AG10803 (cell line): ENCODE results near the gene DTD1.

Source experiments
- DNase-seq: peaks from one replicate; pipeline ENCODE4 v3.0.0; 2010; ENCODE audit warnings: low read depth
- H3K4me3 ChIP-seq: 2 replicates; pipeline ENCODE4 v1.5.1; 2011; ENCODE audit warnings: mild to moderate bottlenecking, low read length, control low read depth
- CTCF ChIP-seq: conservative IDR thresholded peaks from 2 replicates; pipeline ENCODE4 v1.5.1; 2011; ENCODE audit warnings: mild to moderate bottlenecking, low read length, control low read depth, inconsistent platforms

The DTD1 gene

GRCh38 chr20:18793625-18794427, 206.0 kb downstream of the DTD1 start:
- peak overlapping the region; percentile 86 for H3K4me3 ChIP-seq
- no peak for TF ChIP-seq CTCF
- peak; percentile 87 for DNase-seq

GRCh38 chr20:18794428-18794787, 206.6 kb downstream of the DTD1 start:
- H3K4me3 ChIP-seq = peak overlapping the region; percentile 86
- no peak for DNase-seq

GRCh38 chr20:18795366-18795765, 207.5 kb downstream of the DTD1 start:
- no peak overlapping the region for H3K4me3 ChIP-seq
- DNase-seq = no peak

More at GRCh38 chr20:18794428-18794787, 206.6 kb downstream of the DTD1 start:
- no peak for TF ChIP-seq CTCF

GRCh38 chr20:18796282-18796833, 208.5 kb downstream of the DTD1 start:
- TF ChIP-seq CTCF = no peak
- DNase-seq = no peak
- H3K4me3 ChIP-seq = no peak overlapping the region

More at GRCh38 chr20:18795366-18795765, 207.5 kb downstream of the DTD1 start:
- TF ChIP-seq CTCF = no peak

- no peak overlapping the region for H3K4me3 ChIP-seq
Observed at GRCh38 chr20:18801516-18801915, 213.7 kb downstream of the DTD1 start.

GRCh38 chr20:18802012-18802634, 214.3 kb downstream of the DTD1 start:
- no peak overlapping the region for H3K4me3 ChIP-seq
- no peak for DNase-seq
- TF ChIP-seq CTCF = no peak

More at GRCh38 chr20:18801516-18801915, 213.7 kb downstream of the DTD1 start:
- no peak for DNase-seq
- no peak for TF ChIP-seq CTCF
